Measurements from ENCODE around the gene PPP1R37. TPM values are rescaled to one million over a fixed set of nuclear protein-coding genes. Genes with fewer than 3 reads are reported as not detected.

Gene PPP1R37
- polyA plus RNA-seq, 1 donor from 2014 or later: 53.7 TPM

GRCh38 chr19:45179892-45180370 lies 87.0 kb downstream of the PPP1R37 start:
- Histone ChIP-seq H3K27me3 (ENCODE audit: insufficient read depth, low read depth, low read length) (no peaks in the 10 kb centered on the region), H3K79me2 (replicated peaks; ENCODE audit: insufficient read depth, low read length) (no peaks in the 10 kb centered on the region), H4K20me1 (ENCODE audit: insufficient read depth) (no peaks in the 10 kb centered on the region), H3K9me3 (ENCODE audit: low read length) (no peaks in the 10 kb centered on the region), H3K4me3 (ENCODE audit: low read length) (peak overlapping the region; percentile 81), H3K36me3 (ENCODE audit: insufficient read depth, low read length) (no peaks in the 10 kb centered on the region), H3F3A (ENCODE audit: insufficient read depth, low read length, poor library complexity, severe bottlenecking) (no peaks in the 10 kb centered on the region), H2AFZ (ENCODE audit: low read depth, low read length) (no peak overlapping the region), H3K27ac (ENCODE audit: low read length) (no peak overlapping the region), H3K9me2 (ENCODE audit: insufficient read depth, low read length) (no peaks in the 10 kb centered on the region), H3K9ac (ENCODE audit: low read length) (no peak overlapping the region), H3K4me2 (ENCODE audit: low read length) (no peak overlapping the region)
- TF ChIP-seq POLR2AphosphoS5 (IDR thresholded peaks at IDR 0.05) (no peak), CTCF (IDR thresholded peaks at IDR 0.05; ENCODE audit: poor library complexity, severe bottlenecking) (no peak)

- Histone ChIP-seq H3F3A (ENCODE audit: insufficient read depth, low read length, poor library complexity, severe bottlenecking) (no peaks in the 10 kb centered on the region), H3K36me3 (ENCODE audit: insufficient read depth, low read length) (no peaks in the 10 kb centered on the region), H2AFZ (ENCODE audit: low read depth, low read length) (no peak overlapping the region), H3K27ac (ENCODE audit: low read length) (no peak overlapping the region), H3K9me2 (ENCODE audit: insufficient read depth, low read length) (no peaks in the 10 kb centered on the region), H3K79me2 (replicated peaks; ENCODE audit: insufficient read depth, low read length) (no peaks in the 10 kb centered on the region), H3K4me2 (ENCODE audit: low read length) (no peak overlapping the region), H4K20me1 (ENCODE audit: insufficient read depth) (no peaks in the 10 kb centered on the region), H3K9ac (ENCODE audit: low read length) (no peak overlapping the region), H3K27me3 (ENCODE audit: insufficient read depth, low read depth, low read length) (no peaks in the 10 kb centered on the region), H3K9me3 (ENCODE audit: low read length) (no peaks in the 10 kb centered on the region), H3K4me3 (ENCODE audit: low read length) (no peak overlapping the region)
- no peak for TF ChIP-seq MXI1 (conservative IDR thresholded peaks at IDR 0.05; ENCODE audit: poor library complexity, severe bottlenecking)
- TF ChIP-seq POLR2AphosphoS5 (IDR thresholded peaks at IDR 0.05): no peak
- TF ChIP-seq RAD21 (conservative IDR thresholded peaks at IDR 0.05): no peak
- no peak for TF ChIP-seq TAF1 (IDR thresholded peaks at IDR 0.05; ENCODE audit: low read depth)
- TF ChIP-seq EZH2 (IDR thresholded peaks at IDR 0.05; ENCODE audit: borderline replicate concordance, insufficient read depth, low read length, poor library complexity, severe bottlenecking): no peak
- no peak for TF ChIP-seq CTCF (IDR thresholded peaks at IDR 0.05; ENCODE audit: poor library complexity, severe bottlenecking)
Measured at GRCh38 chr19:45180936-45181335, 88.0 kb downstream of the PPP1R37 start.

GRCh38 chr19:45182758-45183157 lies 89.8 kb downstream of the PPP1R37 start:
- no peak overlapping the region for H2AFZ ChIP-seq (ENCODE audit: low read depth, low read length)
- no peaks in the 10 kb centered on the region for H3F3A ChIP-seq (ENCODE audit: insufficient read depth, low read length, poor library complexity, severe bottlenecking)
- no peak overlapping the region for H3K27ac ChIP-seq (ENCODE audit: low read length)
- no peaks in the 10 kb centered on the region for H4K20me1 ChIP-seq (ENCODE audit: insufficient read depth)
- TF ChIP-seq TAF1 (IDR thresholded peaks at IDR 0.05; ENCODE audit: low read depth): no peak
- TF ChIP-seq CTCF (IDR thresholded peaks at IDR 0.05; ENCODE audit: poor library complexity, severe bottlenecking): no peak
- no peak for TF ChIP-seq SMC3 (conservative IDR thresholded peaks at IDR 0.05; ENCODE audit: poor library complexity)
- TF ChIP-seq POLR2AphosphoS5 (IDR thresholded peaks at IDR 0.05): no peak
- TF ChIP-seq RAD21 (conservative IDR thresholded peaks at IDR 0.05): no peak
- no peak for TF ChIP-seq REST (IDR thresholded peaks at IDR 0.05; ENCODE audit: borderline replicate concordance)
- TF ChIP-seq MXI1 (conservative IDR thresholded peaks at IDR 0.05; ENCODE audit: poor library complexity, severe bottlenecking): no peak
- TF ChIP-seq EP300 (conservative IDR thresholded peaks at IDR 0.05; ENCODE audit: poor library complexity, severe bottlenecking): no peak
- no peak for TF ChIP-seq EZH2 (IDR thresholded peaks at IDR 0.05; ENCODE audit: borderline replicate concordance, insufficient read depth, low read length, poor library complexity, severe bottlenecking)
- no peaks in the 10 kb centered on the region for H3K79me2 ChIP-seq (replicated peaks; ENCODE audit: insufficient read depth, low read length)
- H3K27me3 ChIP-seq (ENCODE audit: insufficient read depth, low read depth, low read length): no peaks in the 10 kb centered on the region
- no peak overlapping the region for H3K4me2 ChIP-seq (ENCODE audit: low read length)
- H3K9me2 ChIP-seq (ENCODE audit: insufficient read depth, low read length): no peaks in the 10 kb centered on the region
- H3K36me3 ChIP-seq (ENCODE audit: insufficient read depth, low read length): no peaks in the 10 kb centered on the region
- no peaks in the 10 kb centered on the region for H3K9me3 ChIP-seq (ENCODE audit: low read length)
- no peak overlapping the region for H3K4me3 ChIP-seq (ENCODE audit: low read length)
- no peak overlapping the region for H3K9ac ChIP-seq (ENCODE audit: low read length)
